OCI-LY1 (cell line): ENCODE results near the gene LAX1.

Experiments used
- H2AFZ ChIP-seq: fragments of 200-600 bp; sonication (generic), shearing (Covaris generic); 2 replicates; pipeline ENCODE4 v1.6.0; 2014; ENCODE audit warnings: antibody characterized with exemption, mild to moderate bottlenecking, low read length
- H3F3A ChIP-seq: fragments of 200-600 bp; sonication (generic), shearing (Covaris generic); 2 replicates; pipeline ENCODE4 v1.6.0; 2014; ENCODE audit warnings: mild to moderate bottlenecking, antibody characterized with exemption, low read length, moderate library complexity; ENCODE audit not compliant: insufficient read depth
- H3K27ac ChIP-seq: fragments of 200-600 bp; sonication (generic); 2 replicates; pipeline ENCODE4 v1.5.1; 2014; ENCODE audit warnings: low read length, mixed run types, mild to moderate bottlenecking, low read depth; ENCODE audit not compliant: poor library complexity, severe bottlenecking
- H3K27me3 ChIP-seq: fragments of 200-600 bp; sonication (generic); 2 replicates; pipeline ENCODE4 v1.6.0; 2014; ENCODE audit warnings: antibody characterized with exemption, mild to moderate bottlenecking, low read length, moderate library complexity; ENCODE audit not compliant: insufficient read depth
- H3K36me3 ChIP-seq: fragments of 200-600 bp; sonication (generic); 2 replicates; pipeline ENCODE4 v1.6.1; 2014; ENCODE audit warnings: mild to moderate bottlenecking, antibody characterized with exemption, low read length, moderate library complexity, mixed read lengths; ENCODE audit not compliant: insufficient read depth
- H3K4me1 ChIP-seq: fragments of 200-600 bp; sonication (generic); 2 replicates; pipeline ENCODE4 v1.5.1; 2014; ENCODE audit warnings: mild to moderate bottlenecking, low read length, moderate library complexity; ENCODE audit not compliant: insufficient read depth, severe bottlenecking
- H3K4me2 ChIP-seq: fragments of 200-600 bp; sonication (generic), shearing (Covaris generic); 2 replicates; pipeline ENCODE4 v1.6.1; 2014; ENCODE audit warnings: low read length
- H3K4me3 ChIP-seq: fragments of 200-600 bp; sonication (generic); 2 replicates; pipeline ENCODE4 v1.5.1; 2014; ENCODE audit warnings: low read length, low read depth, mild to moderate bottlenecking, mixed read lengths; ENCODE audit not compliant: poor library complexity, severe bottlenecking
- H3K79me2 ChIP-seq: fragments of 200-600 bp; shearing (Covaris generic); 2 replicates; pipeline ENCODE4 v1.6.1; 2016; ENCODE audit warnings: mixed run types, low read length, mixed read lengths; ENCODE audit not compliant: insufficient read depth
- H3K9ac ChIP-seq: fragments of 200-600 bp; sonication (generic), shearing (Covaris generic); 2 replicates; pipeline ENCODE4 v1.6.1; 2014; ENCODE audit warnings: mild to moderate bottlenecking, low read length, mixed read lengths
- H3K9me2 ChIP-seq: fragments of 200-600 bp; sonication (generic), shearing (Covaris generic); 2 replicates; pipeline ENCODE4 v1.6.1; 2014; ENCODE audit warnings: low read depth, mild to moderate bottlenecking, low read length, mixed read lengths
- H3K9me3 ChIP-seq: fragments of 200-600 bp; shearing (Covaris generic); 2 replicates; pipeline ENCODE4 v1.6.1; 2014; ENCODE audit warnings: low read length, mixed read lengths
- H4K20me1 ChIP-seq: fragments of 200-600 bp; sonication (generic), shearing (Covaris generic); 2 replicates; pipeline ENCODE4 v1.6.0; 2016; ENCODE audit warnings: mild to moderate bottlenecking, low read length; ENCODE audit not compliant: insufficient read depth
- CTCF ChIP-seq: fragments of 200-600 bp; sonication (generic), shearing (Covaris generic); IDR thresholded peaks from 2 replicates; pipeline ENCODE4 v1.5.1; 2017; ENCODE audit warnings: mild to moderate bottlenecking, antibody characterized with exemption, low read length, moderate library complexity, mixed read lengths
- EZH2 ChIP-seq: fragments of 200-600 bp; sonication (generic), shearing (Covaris generic); IDR thresholded peaks from 2 replicates; pipeline ENCODE4 v1.8.0; 2017; ENCODE audit warnings: borderline replicate concordance, mixed run types, mild to moderate bottlenecking, antibody characterized with exemption, low read length, moderate library complexity, mixed read lengths

The LAX1 gene

GRCh38 chr1:203763505-203763904 is 1.5 kb upstream of the LAX1 start:
- Histone ChIP-seq H3K4me3 (no peak overlapping the region), H3K9me3 (no peaks in the 10 kb centered on the region), H3K27me3 (no peaks in the 10 kb centered on the region), H3K9ac (no peak overlapping the region), H2AFZ (no peak overlapping the region), H3K27ac (peak overlapping the region; percentile 97), H3K4me1 (peaks cover 69% of the 10 kb centered on the region), H3K79me2 (peaks cover 15% of the 10 kb centered on the region), H3F3A (no peaks in the 10 kb centered on the region), H3K36me3 (peaks cover 6% of the 10 kb centered on the region), H4K20me1 (no peaks in the 10 kb centered on the region), H3K9me2 (no peaks in the 10 kb centered on the region), H3K4me2 (no peak overlapping the region)
- TF ChIP-seq CTCF, result no peak
- no peak for TF ChIP-seq EZH2

DNA sequence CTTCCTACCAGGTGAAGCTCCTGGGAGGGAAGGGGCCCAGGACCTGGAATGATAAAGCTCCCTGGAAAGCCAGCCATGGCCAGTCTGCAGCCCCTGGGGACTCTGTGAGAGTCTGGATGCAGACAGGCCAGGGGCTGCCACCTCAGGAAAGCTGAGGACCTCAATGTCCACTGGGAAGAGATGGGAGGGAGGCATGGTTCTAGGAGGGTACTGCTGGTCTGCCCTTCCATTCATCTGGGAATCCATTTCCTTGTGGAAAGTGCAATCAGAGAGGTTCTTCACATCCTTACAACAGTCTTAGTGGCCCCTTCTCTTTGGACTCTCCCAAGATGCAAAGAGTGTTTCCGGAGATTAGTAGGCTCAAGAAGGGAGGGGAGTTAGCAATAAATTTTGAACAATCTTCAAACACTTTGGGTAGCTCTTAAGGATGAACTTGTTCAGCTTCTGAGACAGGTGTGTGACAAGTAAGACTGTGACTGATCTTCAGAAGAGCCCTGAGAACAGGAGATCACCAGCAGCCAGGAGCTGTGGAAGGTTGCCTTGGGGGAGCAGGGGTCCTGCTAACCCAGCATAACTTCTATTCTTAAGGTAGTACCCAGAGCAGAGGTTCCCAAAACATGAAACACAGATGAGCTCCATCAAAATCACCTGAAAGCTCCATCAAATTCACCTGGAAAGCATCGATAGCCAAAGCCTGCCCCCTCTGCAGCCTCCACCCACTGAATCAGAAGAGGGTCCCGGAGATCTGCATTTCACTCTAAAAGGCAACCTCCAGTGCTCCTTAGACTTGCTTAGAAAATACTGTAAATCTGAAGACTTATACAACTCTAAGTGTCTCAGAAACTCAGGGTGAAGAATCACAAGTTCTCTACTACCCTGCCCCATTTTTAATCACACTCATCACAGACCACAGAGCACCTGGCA is 616 bp upstream of the LAX1 start:
- H3K27ac ChIP-seq, result peak overlapping the region; percentile 97

GRCh38 chr1:203768256-203768655 is 3.3 kb downstream of the LAX1 start:
- Histone ChIP-seq H3K27ac (no peak overlapping the region), H3K4me3 (no peak overlapping the region), H3K36me3 (peaks cover 35% of the 10 kb centered on the region), H3F3A (no peaks in the 10 kb centered on the region), H3K79me2 (peaks cover 15% of the 10 kb centered on the region), H3K9me2 (no peaks in the 10 kb centered on the region), H4K20me1 (no peaks in the 10 kb centered on the region), H2AFZ (no peak overlapping the region), H3K4me1 (peaks cover 42% of the 10 kb centered on the region), H3K27me3 (no peaks in the 10 kb centered on the region), H3K9ac (no peak overlapping the region; the same call in 1 of the 2 replicates), H3K9me3 (no peaks in the 10 kb centered on the region), H3K4me2 (peak overlapping the region; percentile 6; the same call in 1 of the 2 replicates)
- TF ChIP-seq CTCF (no peak), EZH2 (no peak)

More for the DNA sequence above, 616 bp upstream of the LAX1 start:
- Histone ChIP-seq H3F3A (no peaks in the 10 kb centered on the region), H3K9ac (peak overlapping the region; percentile 90), H3K9me3 (no peaks in the 10 kb centered on the region), H3K79me2 (peaks cover 15% of the 10 kb centered on the region), H3K27me3 (no peaks in the 10 kb centered on the region), H3K36me3 (peaks cover 8% of the 10 kb centered on the region), H3K9me2 (no peaks in the 10 kb centered on the region), H3K4me1 (peaks cover 66% of the 10 kb centered on the region), H4K20me1 (no peaks in the 10 kb centered on the region), H3K4me3 (peak overlapping the region; percentile 78), H2AFZ (no peak overlapping the region), H3K4me2 (peak overlapping the region; percentile 85)
- TF ChIP-seq CTCF, result no peak
- TF ChIP-seq EZH2, result no peak
